HUDEP-2 (cell line): ENCODE measurements around the gene METTL14.
"Not testable (repeated sequence)": the region's sequence is repeated elsewhere in the genome, so short reads cannot be mapped to it uniquely, and the experiment has no call there.

Experiments
- DNase-seq, 76 experiments: peaks; one replicate each; lab custom pipeline; 2025; ENCODE audit not compliant: unreplicated experiment in 76 of 76; lab: John Stamatoyannopoulos, UW

METTL14 gene

DNA sequence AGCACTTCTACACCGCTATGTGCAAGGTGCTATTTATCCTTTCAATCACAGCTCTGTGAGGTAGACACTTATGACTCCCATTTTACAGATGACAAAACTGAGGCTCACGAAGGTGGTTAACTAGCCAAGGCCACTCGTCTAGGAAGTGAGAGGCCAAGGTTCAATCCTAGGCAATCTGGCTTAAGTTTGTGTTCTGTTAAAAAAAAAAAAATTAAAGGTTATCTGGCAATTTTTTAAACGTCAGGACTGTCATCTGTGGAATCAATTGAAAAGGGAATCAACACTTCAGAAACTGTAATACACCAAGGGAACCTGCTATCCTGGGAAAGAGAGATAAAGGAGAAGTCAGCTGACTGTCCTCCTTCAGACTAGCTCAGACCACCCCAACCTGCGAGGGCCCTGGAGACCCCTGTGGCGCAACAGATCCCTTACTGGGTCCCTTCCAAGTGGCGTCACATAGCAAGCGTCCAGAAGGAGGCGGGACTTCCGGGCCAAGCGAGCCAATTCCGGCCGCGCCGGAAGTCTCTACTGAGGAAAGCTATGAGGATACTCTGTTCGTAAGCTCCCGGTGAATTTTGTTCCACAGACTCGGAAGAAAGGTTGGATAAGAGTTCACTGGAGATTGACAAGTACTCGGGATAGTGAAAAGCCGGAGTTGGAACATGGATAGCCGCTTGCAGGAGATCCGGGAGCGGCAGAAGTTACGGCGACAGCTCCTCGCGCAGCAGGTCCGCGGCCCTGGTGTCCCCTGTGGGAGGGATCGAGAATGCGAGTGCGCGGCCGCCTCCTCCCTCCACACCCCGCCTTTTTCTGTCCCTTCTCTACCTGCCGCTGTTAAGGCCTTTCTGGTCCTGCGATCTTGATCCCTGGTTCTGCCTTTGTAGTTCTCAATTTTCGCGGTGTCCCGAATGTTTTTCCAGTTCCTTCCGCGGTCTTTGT lies at the start of gene METTL14:
TSS of gene METTL14 (plus strand) at position 520 of the 939 bp plus-strand sequence. CDS start at position 663, 143 bp downstream.
- DNase-seq: peak; percentile 21 to 96 (median 78)

DNA sequence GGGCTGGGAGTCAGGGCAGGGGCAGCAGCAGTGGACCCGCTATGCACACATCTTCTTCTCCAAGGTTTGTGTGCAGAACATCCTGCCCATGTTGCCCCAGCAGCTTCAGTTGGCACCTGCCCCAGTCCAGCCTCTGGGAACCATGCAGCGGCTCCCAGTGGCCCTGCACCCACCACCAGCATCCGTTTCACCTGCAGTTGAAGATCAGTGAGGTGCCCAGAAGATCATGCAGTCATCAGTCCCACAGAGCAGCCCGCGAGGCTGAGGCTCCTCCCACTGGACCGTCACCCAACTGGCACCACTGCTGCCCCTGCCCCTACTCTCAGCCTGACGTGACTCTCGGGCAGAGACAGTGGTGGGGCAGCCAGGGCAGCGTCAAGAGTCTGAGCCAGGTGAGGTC lies 49.1 kb upstream of the METTL14 start:
- not testable (repeated sequence) for DNase-seq

DNA sequence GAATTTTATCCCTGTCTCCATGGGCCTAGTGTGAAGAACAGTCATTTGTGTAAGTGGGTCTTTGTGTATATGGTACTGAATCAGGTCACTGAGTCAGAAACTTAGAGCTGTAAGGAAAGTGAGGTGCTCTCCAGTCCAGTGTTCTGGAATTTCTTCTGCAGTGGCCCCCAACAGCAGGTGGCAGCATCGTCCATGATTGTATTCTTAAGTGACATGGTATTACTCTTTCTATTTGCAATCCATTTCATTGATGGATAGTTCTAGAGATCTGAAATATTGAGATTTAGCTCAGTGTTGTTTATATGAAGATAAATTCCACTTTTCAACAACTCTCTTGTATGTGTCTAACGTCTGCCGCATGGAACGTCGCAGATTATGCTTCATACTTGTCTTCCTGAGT lies 20.5 kb upstream of the METTL14 start:
- DNase-seq: peak in 30 of 76 experiments; percentile 3 to 53 (median 12)

DNA sequence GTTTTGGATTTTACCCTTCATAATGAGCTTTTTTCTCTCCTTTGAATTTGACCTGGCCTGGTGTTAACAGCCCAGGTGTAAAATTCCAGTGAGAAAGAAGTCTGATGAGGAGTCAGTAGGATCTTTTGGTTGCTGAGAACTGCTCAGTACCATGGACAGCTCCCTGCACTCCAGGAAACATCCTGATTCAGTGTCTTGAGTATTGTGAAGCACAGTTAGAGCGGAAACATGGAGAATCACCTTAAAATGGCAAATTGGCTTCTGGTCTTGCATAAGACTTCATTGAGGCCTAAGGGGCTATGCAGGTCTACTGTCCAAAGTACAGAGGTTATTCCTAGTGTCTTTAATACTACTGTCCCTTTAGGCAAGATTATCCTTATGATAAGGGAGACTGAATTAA lies 16.0 kb upstream of the METTL14 start:
- DNase-seq: peak in 45 of 76 experiments; percentile 0 to 59 (median 25)

DNA sequence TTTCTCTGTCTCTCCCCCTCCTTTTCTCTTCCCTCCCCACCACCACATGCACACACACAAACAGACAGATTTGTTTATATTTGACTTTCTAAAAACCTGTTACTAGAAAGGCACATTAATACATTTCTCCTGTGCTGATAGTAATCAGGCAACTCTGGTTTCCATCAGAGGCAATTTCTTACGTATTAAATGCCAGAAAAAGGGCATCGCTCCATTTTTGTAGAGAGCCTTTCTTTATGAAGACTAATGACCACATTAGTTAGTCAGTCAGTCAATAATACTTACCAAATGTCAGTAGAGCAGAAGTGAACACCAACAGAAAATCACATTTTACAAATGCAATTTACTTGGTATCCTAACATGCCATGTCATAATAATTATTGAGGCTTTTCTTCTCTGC lies 14.2 kb upstream of the METTL14 start:
- DNase-seq: not testable (repeated sequence)

DNA sequence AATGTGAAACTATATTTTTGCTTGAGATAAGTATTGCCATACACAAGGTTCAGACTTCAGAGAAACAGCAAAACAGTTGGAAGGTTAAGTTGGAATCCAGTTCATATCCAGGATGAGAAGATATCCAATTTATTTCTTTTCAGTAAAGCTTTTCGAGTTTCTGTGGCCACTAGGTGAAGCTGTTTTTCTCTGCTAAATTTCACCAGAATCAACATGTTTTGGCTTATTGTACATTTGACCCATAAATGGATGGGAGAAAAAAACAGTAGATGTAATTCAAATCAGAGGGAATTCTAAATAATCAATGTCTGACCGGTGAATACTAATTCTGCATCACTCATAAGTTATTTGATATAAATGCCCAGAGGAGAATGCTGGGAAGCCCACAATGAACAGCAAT lies 9.1 kb upstream of the METTL14 start:
- DNase-seq: peak in 1 of 76 experiments; percentile 1

DNA sequence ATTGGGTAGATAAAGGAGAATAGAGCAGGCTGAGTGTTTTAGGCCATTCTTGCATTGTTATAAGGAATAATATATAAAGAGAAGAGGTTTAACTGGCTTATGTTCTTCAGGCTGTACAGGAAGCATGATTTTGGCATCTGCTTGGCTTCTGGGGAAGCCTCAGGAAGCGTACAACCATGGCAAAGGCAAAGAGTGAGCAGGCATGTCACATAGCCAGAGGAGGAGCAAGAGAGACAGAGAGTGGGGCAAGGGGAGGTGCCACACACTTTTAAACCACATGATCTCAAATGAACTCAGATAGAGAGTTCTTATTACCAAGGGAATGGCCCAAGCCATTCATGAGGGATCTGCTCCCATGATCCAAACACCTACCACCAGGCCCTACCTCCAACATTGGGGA lies 4.4 kb upstream of the METTL14 start:
- peak in 16 of 76 experiments; percentile 0 to 32 (median 10) for DNase-seq

DNA sequence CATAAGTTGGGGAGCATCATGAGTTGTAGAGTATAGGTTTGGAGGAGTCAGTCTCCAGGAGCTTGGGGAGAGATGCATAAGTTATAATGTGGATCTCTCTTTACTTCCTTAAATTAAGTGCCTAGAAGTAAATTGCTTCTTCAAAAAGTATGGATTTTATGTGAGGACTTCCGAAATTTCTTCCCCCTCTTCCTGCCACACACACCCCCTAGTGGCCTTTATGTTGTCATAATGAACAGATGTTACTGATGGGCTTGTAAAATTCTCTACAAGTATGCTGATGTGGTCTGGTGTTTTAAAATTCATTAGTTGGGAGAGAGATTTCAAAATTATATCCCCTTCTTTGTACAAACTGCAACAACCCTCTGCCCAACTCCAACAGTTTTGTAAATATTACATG lies 2.3 kb upstream of the METTL14 start:
- DNase-seq: peak in 3 of 76 experiments; percentile 3 to 7 (median 4)

DNA sequence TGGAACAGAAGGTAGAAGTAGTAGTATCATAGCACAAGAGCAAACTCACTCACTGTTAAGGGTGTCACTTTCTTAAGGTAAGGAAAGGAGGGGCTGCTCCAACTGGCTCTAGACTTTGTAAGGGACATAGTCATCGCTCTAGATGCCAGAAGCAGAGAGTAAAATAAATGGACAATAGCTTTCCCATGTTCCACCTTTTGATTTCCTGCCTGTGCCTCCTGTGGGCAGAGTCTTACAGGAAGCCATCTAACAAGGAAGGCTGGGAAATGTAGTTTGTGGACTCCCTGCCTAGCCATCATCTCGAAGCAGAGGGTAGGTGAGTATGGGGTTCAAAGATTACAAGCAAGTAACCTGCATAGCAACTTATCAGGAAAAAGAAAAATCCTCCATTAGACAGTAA lies 1.7 kb upstream of the METTL14 start:
- DNase-seq: peak in 12 of 76 experiments; percentile 1 to 34 (median 4)

DNA sequence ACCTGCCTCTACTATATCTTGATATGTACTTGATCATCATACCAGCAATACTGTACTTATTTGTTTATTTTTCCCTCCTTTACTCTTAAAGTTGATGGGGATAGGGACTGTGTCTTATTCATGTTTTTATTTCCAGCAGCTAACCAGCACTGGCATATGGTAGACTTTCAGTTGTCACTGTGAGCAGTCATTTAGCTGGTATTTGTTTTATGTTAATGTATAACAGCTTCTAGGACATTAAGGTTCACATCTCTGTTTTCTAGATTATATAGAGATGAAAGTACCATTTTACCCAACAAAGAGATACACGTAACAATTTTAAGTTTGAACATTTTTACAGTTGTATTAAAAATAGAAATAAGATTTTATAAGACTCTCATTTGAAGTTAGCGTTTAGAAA lies 17.9 kb downstream of the METTL14 start:
- no peak for DNase-seq

DNA sequence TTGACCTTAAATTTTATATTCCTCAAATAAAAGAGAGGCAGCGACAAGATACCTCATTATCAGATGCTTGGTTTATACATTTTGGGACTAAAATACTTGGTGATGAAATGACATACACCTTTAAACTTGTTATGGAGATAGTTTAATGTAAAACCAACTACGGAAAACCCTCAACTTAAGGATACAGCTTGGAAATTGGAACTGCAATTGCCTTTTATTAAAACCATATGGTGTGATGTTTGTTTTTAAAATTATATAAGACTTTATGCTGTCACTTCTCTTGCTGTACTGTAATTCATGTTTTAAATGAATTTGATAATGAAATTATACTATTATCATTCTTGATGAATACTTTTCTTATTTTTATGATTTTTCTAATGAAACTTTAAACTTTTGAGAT lies 25.9 kb downstream of the METTL14 start:
- no peak for DNase-seq

DNA sequence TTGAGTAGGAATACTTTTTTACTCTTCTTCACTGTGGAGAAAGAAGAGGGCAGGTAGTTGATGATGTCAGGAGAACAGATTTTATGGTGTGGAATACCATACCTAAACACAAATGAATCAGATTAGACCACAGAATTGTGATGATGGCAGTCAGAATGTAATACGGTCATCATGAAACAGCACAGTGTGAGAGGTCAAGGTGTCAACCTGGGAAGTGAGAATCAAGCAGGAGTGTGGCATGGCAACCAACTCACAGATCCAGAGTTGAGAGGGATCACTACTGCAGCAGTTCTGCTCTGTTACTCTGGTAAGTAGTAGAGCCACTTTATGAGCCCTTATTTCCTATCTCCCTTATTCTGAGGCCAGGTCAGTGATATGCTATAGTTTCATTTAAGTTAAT lies 27.7 kb downstream of the METTL14 start:
- no peak for DNase-seq

DNA sequence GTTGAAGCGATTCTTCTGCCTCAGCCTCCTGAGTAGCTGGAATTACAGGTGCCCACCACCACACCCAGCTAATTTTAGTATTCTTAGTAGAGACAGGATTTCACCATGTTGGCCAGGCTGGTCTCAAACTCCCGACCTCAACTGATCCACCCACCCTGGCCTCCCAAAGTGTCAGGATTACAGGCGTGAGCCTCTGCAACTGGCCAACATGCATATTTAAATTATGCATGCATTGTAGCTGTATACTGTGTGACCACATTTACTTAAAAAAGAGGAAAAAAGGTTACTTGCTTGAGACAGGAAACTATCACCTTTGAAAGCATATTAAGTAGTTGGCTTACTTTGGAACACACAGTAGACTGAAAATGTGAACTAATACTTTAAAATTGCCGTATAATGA lies 29.5 kb downstream of the METTL14 start:
- DNase-seq: no peak

DNA sequence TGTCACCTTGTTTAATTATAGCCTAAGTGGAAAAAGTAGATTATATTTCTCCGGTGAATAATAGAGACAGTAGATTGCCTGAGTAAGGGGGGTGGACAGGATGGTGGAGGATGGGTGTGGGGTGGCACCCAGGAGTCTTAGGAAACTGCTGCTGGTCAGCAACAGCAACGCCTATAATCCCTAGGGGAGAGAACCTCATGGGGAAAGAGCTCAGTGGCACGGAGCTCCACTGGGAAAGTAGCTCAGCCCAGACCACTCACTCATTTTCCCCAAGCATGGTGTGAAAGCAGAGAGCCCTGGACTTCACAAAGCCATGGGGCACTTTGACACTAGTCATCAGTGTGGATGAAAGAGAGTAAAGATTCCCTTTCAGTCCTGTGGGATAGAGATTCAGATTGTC lies 31.1 kb downstream of the METTL14 start:
- DNase-seq: no peak

DNA sequence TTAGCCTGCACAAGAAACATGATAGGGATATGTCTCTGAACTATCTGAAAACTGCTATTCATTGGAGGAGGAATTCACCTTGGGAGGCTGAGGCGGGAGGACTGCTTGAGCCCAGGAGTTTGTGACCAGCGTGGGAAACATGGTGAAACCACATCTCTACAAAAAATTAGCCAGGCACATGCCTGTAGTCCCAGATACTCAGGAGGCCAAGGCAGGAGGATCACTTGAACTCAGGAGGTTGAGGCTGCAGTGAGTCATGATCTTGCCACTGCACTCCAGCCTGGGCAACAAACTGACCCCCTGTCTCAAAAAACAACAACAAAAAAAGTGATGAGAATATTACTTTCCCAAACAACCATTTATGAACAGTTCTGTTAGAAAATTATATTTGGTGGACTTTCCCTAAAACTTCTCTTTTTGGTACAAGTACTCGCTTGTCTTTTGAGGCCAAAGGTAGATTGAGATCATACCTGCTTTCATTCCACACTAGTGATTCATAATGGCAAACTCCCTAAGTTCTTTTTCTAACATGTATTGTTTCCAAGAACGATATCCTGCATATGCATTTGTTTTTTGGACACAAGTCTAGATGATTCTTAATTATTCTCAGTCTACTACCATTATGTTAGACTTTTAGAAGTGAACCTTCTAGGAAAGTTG lies 33.4 kb downstream of the METTL14 start:
- no peak for DNase-seq

DNA sequence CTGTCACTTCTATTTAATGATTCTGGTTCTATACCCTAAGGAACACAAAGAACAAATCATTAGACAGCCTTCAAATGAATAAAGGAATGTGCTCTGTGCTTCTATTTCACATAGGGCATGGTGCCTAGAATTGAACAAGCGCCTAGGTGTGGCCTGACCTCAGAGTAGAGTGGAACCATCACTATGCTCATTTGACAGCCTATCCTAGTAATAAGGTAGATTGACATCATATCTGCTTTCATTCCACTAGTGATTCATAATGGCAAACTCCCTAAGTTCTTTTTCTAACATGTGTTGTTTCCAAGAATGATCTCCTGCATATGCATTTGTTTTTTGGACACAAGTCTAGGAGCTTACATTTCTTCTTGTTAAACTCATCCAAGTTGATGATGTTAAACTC lies 36.6 kb downstream of the METTL14 start:
- DNase-seq: no peak

DNA sequence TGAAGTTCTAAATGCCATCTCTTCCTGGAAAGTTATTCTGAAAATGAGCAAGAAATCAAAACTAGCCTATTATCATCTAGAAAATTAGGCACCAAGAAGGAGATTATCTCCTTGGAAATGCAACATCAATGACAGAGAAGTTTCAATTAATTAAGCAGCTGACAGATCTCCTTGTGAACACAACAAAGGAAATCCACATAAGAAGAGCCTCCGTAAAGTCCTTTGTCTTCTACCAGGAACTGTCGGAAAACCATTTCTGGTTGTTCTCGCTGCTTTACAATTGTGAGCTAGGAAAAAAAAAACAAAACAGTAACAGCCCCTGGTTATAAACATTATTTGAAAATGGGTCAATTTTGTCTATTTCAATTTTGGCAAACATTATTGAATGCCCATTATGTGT lies 38.2 kb downstream of the METTL14 start:
- no peak for DNase-seq

DNA sequence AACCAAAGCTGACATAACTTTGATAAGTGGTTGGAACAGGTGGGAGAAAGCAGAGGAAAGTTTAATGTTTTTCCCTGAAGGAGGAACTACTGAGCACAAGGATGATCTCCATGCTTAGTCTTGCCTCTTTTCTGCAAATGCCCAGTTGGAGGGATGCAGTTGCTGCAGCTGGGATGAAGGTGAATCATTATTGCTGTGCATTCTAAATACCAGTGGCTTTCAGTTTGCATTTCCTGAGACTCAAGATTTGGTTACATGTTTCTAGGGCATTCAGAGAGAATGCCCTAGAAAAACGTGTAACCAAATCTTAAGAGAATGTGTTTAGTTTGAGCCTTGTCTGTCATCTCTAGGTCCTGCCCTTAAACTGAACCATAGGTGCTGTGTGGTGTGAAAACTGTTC lies 42.2 kb downstream of the METTL14 start:
- no peak for DNase-seq

DNA sequence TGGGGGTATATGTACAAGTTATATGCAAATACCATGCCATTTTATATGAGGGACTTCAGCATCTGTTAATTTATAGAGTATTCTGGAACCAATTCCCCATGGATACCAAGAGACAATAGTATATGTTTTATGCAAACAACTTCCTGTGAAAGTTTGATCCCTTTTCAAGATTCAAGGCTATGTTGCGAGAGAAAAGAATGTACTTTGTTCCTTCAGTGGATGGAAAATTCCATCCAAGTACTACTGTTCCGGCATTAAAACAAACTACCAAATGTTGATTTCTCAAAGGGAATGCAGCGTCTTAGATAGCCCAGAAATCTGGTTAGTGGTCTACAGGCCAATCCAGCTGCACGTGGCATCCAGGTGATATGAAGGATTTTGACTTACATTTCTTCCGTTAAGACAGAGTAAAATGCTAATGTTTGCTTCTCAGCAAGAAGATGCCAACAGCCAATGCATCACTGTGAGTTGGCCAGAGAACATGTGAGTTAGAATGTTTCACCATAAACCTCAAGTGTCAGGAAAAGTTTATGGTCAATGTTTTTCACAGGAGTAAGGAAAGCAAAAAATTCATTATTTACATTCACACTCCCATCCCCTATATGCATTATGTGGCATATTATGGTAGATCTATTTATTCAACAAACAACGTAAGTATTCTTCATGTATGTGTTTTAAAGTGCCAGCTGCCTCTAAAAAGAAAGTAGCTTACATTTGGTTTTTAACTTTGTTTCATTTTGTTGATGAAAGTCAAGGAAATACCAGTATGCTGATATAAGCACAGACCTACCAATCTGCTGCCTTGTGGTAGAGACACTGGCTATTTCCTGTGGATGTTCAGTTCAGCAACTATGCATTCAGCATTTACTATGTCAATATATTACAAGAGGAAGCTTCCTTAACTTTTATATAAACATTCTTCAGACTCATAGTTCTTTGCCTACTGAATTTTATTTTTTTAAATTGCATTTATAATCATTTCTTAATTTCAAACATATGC lies 44.4 kb downstream of the METTL14 start:
- no peak for DNase-seq

DNA sequence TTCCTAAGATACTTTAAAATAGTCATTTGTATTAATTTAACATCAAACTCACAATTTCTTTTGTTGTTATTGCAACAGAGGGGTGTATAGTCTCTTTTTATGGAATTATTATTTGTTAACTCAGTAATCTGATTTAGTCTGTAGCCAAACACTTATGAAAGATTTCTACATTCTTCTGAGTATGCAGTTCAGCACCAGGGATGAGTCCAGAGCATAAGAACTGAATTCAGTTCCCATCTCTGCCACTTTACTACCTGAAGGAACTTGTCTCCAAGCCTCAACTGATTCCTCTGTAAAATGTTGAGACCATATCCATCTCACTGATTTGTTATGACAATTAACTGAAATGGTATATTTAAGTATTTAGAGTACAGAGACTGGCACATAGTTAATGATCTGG lies 45.5 kb downstream of the METTL14 start:
- DNase-seq: no peak
